AG04449 (cell line): Measurements from ENCODE around the gene ELOVL6.
"Not testable (repeated sequence)": the region's sequence is repeated elsewhere in the genome, so short reads cannot be mapped to it uniquely, and the experiment has no call there.

Source experiments
- CTCF ChIA-PET: fragments of 350-600 bp; formaldehyde crosslinking; extraction: SDS; loops from one replicate; lab custom pipeline; 2021; ENCODE audit warnings: antibody characterized with exemption; lab: Yijun Ruan, JAX
- POLR2A ChIA-PET: fragments of 400-600, 350-600 bp; formaldehyde crosslinking; extraction: SDS; loops from one replicate; lab custom pipeline; 2020; ENCODE audit warnings: antibody characterized with exemption, inconsistent platforms; lab: Yijun Ruan, JAX
- DNase-seq: peaks from one replicate; pipeline ENCODE4 v3.0.0-alpha.2; 2010; ENCODE audit warnings: low read depth, low spot score
- H3K4me3 ChIP-seq: 2 replicates; pipeline ENCODE4 v1.5.1; 2011; ENCODE audit warnings: low read depth, mild to moderate bottlenecking, control low read depth, low read length
- CTCF ChIP-seq: IDR thresholded peaks from one replicate; pipeline ENCODE4 v1.5.1; 2011; ENCODE audit warnings: mild to moderate bottlenecking, moderate library complexity, low read length, control low read depth, inconsistent platforms; ENCODE audit not compliant: insufficient read depth; ENCODE audit errors: missing control alignments

The ELOVL6 gene

DNA sequence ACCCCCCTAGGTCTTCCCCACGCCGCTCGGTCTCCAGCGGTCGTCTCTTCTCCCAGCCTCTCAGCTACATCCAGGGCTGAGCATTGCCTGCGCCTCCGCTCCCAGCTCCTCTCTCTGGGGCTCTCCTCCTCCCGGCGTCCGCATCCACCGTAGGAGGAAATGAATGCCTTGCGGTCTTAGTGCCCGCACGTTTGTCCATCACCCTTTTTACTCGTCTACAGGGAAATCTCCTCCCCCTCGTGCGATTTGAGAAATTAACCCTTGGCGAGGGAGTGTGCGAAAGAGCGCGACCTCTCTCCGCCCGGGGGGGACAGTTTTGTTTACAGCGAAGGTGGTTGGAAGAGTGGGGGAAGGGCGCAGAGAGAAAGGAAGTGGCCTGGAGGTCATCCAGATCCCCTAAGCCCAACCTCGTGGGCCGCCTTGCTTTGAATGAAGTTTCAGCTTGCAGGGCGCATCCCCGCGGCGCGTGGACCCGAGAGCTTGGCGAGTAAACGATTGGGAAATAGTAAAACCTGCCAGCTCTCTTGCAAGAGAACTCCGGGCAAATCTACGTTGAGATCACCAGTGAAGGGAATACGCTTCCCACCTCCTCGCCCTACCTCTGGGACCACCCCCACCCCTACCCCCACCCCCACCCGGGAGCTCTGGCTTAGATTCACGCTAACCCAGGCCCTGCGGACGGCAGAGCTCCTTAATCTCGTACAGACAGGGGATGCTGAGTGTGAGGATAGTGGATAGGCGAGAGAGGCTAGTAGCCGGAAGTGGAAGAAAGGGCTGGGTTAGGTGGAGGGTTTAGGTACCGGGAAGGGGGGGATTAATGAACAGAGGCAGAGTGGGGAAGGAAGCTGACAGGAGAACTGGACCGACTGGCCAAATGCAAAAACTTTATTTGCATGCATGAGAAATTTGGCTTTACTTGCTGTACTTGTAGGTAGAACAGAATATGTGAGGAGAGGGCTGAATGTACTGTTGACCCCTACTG lies at the start of gene ELOVL6:
Gene ELOVL6 (minus strand): TSS at position 181 of the 982 bp plus-strand sequence. CDS start 280 bp downstream, outside the sequence.
- no peak for TF ChIP-seq CTCF
- DNase-seq = no peak
- peak within 1 kb of the TSS; percentile 73 for H3K4me3 ChIP-seq
- ChIA-PET POLR2A (interaction anchor here (0.6 to 1.4 kb wide), 5 partner anchors 20 to 1836 kb away, joined by 3 to 9 read pairs (median 3); no protein-coding TSS in a partner anchor), CTCF (interaction anchor here (0.6 to 3.7 kb wide), 7 partner anchors 12 to 310 kb away, joined by 3 to 21 read pairs (median 4); no protein-coding TSS in a partner anchor)

DNA sequence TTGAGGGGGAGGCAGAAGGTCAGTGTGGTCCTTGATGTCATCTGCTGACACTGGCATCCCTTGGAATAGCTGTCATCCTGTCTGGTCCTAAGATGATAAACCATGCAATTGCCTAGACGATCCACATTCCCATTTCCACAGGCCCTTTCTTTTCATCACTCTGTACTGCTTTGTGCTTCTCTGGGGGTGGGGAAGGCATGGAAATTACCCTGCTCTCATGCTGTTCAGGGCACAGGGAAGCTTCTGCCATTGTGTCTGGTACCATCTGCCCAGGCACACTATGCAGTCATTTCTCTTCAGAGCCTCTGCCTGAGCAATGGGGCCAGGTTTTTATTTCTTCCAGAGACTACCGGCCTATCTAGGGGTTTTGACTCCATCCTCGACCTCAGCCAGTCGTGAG lies 49.7 kb upstream of the ELOVL6 start:
- DNase-seq = no peak
- TF ChIP-seq CTCF = no peak
- no peak overlapping the region for H3K4me3 ChIP-seq
- ChIA-PET POLR2A (no interaction called here), CTCF (interaction anchor here (1.1 to 1.4 kb wide), 3 partner anchors 23 to 267 kb away, joined by 3 to 4 read pairs (median 3); no protein-coding TSS in a partner anchor)

DNA sequence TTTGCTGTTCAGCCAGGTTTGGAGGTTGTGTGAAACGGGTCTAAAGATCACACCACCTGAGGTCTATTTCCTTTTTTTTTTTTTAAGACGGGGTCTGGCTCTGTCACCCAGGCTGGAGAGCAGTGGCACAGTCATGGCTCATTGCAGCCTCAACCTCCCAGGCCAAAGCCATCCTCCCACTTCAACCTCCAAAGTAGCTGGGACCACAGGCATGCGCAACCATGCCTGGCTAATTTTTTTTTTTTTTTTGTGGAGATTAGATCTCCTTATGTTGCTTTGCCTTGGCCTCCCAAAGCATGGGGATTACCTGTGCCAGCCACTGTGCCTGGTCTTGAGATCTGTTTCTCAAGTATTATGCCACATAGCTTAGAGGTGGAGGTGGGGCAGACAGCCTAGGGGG lies 49.2 kb upstream of the ELOVL6 start:
- no peak for DNase-seq
- H3K4me3 ChIP-seq = no peak overlapping the region
- TF ChIP-seq CTCF = no peak
- CTCF ChIA-PET = interaction anchor here (0.9 to 1.4 kb wide), 3 partner anchors 262 to 269 kb away, joined by 3 read pairs; no protein-coding TSS in a partner anchor
- POLR2A ChIA-PET = no interaction called here

DNA sequence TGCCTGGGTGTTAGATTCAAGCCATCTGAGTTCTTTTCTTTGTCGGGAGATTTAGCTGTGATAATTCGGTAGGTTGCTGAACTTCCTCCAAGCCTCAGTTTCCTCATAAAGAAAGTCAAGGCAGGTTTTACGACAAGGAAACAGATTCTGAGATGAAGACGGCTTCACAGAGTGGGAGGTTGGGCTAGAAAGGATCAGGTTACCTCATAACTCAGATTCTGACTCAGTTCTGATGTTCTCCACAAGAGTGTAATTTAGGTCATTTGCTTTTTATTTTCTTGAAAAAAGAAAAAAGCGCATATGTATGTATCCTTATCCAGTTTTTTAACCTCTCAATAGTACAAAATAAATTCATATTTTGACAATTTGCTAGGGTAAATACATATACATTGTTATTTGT lies 47.2 kb upstream of the ELOVL6 start:
- POLR2A ChIA-PET = no interaction called here
- DNase-seq = no peak
- CTCF ChIA-PET = interaction anchor here (1.2 kb wide), 1 partner anchor 244 kb away, joined by 3 read pairs; no protein-coding TSS in a partner anchor
- H3K4me3 ChIP-seq = no peak overlapping the region
- TF ChIP-seq CTCF = no peak

DNA sequence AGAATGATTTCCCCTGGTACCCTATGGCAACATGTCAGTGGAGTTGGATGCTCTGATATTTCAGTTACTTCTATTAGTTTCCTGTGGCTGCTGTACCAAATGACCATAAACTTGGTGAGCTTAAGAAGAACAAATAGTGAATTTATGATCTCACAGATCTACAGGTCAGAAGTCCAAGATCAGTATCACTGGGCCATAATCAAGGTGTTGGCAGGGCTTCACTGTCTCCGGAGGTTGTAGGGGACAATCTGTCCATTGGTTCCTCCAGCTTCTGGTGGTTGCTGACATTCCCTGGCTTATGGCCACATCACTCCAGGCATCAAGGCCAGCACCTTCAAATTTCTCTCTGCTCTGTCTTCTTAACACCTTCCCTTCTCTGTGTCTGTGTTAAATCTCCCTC lies 37.9 kb upstream of the ELOVL6 start:
- no peak for TF ChIP-seq CTCF
- no peak overlapping the region for H3K4me3 ChIP-seq
- DNase-seq = no peak
- ChIA-PET POLR2A (no interaction called here), CTCF (interaction anchor here (0.7 kb wide), 1 partner anchor 273 kb away, joined by 3 read pairs; no protein-coding TSS in a partner anchor)

GRCh38 chr4:110233581-110233980 lies 35.2 kb upstream of the ELOVL6 start:
- CTCF ChIA-PET, POLR2A ChIA-PET, DNase-seq, H3K4me3 ChIP-seq: not testable (repeated sequence)
